Activated naive CD8-positive, alpha-beta T cell treated with anti-CD3 and anti-CD28 coated beads for 36 hours (primary cell): ENCODE results near the gene CGRRF1. TPM values are rescaled to one million over a fixed set of nuclear protein-coding genes. Genes with fewer than 3 reads are reported as not detected.
A peak's percentile ranks its signal among the peaks of the same experiment; 100 is the strongest.

Source experiments
- DNase-seq: peaks from one replicate; pipeline ENCODE4 v3.0.0; 2021
- H3K27ac Mint-ChIP-seq: one replicate; pipeline ENCODE4 v1.8.0; 2022; ENCODE audit warnings: mild to moderate bottlenecking, moderate library complexity, mixed read lengths
- H3K27me3 Mint-ChIP-seq: one replicate; pipeline ENCODE4 v1.8.0; 2022; ENCODE audit warnings: mild to moderate bottlenecking, mixed read lengths
- H3K36me3 Mint-ChIP-seq: one replicate; pipeline ENCODE4 v1.8.0; 2021; ENCODE audit warnings: mild to moderate bottlenecking, mixed read lengths
- H3K4me1 Mint-ChIP-seq: one replicate; pipeline ENCODE4 v1.8.0; 2021; ENCODE audit warnings: mixed read lengths
- H3K4me3 Mint-ChIP-seq: one replicate; pipeline ENCODE4 v1.8.0; 2022; ENCODE audit warnings: mild to moderate bottlenecking, moderate library complexity, mixed read lengths
- H3K9me3 Mint-ChIP-seq: one replicate; pipeline ENCODE4 v1.8.0; 2022; ENCODE audit warnings: mixed read lengths
- total RNA-seq, 2 experiments: library from RNA; stranded (reverse); gene quantifications; one replicate each; pipeline ENCODE4 v1.2.3, GENCODE V29; 2021

CGRRF1 gene
- total RNA-seq, 2 experiments from 2014 or later: 11.5 to 12.9 TPM

DNA sequence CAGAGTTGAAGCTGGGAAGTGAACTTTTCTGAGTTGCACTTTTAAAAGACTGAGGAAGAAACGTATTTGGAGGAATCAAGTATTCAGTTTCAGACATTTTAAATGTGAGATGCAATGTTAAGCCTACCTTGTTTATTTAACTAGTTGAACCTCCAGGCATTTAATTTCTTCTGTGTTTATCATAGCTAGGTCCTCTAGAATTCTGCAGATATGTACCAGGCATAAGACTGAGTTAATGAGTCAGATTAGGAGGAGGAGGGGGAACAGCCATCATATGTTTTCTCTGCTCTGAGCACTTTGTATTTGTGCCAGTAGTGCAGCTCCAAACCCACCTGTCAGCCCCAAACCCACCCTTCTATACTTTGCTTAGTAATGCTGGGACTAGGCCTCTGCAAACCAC, 40.8 kb downstream of the CGRRF1 start:
- H3K9me3 Mint-ChIP-seq: no peaks in the 10 kb centered on the region
- DNase-seq: no peak
- H3K4me1 Mint-ChIP-seq: no peaks in the 10 kb centered on the region
- no peaks in the 10 kb centered on the region for H3K36me3 Mint-ChIP-seq
- H3K27ac Mint-ChIP-seq: no peak overlapping the region
- no peaks in the 10 kb centered on the region for H3K27me3 Mint-ChIP-seq
- H3K4me3 Mint-ChIP-seq: no peak overlapping the region

DNA sequence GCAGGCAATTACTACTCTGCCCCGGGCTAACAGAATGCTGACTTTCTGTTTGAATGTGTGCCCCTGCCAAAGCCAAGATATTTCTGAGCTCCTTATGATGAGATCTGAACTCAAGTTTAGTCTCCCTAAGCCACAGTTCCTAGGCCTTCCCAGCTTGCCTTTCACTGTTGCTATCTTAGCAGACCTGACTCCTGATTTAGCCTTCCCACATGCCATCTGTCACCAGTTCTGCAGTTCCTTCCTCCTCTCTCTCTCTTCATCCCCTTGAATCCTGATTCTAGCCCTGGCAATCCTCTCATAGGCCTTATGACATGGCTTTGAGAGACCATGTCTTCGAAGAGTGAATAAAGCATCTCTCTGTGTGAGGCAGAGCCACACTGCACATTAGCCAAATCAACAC, 44.7 kb downstream of the CGRRF1 start:
- no peaks in the 10 kb centered on the region for H3K27me3 Mint-ChIP-seq
- no peak overlapping the region for H3K4me3 Mint-ChIP-seq
- no peak for DNase-seq
- no peaks in the 10 kb centered on the region for H3K36me3 Mint-ChIP-seq
- H3K27ac Mint-ChIP-seq: no peak overlapping the region
- no peaks in the 10 kb centered on the region for H3K9me3 Mint-ChIP-seq
- no peaks in the 10 kb centered on the region for H3K4me1 Mint-ChIP-seq

DNA sequence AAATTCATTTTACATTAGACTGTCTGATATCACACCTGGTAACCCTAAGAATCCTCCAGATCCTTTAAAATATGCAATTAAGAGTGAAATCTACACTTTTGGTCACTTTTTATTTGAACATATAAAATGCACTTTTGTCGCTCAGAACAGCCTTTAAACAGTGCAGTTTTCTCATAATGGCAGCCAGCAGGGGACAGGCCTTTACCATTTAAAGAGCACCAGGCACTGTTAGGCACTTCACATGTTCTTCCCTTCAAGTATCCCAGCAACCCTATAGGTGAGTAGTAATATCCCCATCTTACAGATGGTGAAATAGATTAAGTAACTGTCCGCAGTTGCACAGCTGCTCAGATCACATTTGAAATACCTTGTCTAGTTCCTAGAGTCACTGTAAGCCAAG, 45.9 kb downstream of the CGRRF1 start:
- no peaks in the 10 kb centered on the region for H3K9me3 Mint-ChIP-seq

DNA sequence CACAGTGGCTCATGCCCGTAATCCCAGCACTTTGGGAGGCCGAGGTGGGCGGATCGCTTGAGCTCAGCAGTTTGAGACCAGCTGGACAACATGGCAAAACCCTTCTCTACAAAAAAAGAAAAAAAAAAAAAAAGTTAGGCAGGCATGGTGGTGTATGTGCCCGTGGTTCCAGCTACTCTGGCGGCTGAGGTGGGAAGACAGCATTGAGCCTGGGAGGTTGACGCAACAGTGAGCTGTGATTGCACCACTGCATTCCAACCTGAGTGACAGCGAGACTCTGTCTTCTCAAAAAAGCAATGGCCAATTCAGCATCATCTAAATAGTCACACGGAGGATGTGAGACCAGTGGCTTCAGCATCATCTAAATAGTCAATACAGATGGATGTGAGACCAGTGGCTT, 46.8 kb downstream of the CGRRF1 start:
- no peaks in the 10 kb centered on the region for H3K27me3 Mint-ChIP-seq
- H3K36me3 Mint-ChIP-seq: no peaks in the 10 kb centered on the region
- H3K4me1 Mint-ChIP-seq: no peaks in the 10 kb centered on the region
- H3K27ac Mint-ChIP-seq: no peak overlapping the region
- no peaks in the 10 kb centered on the region for H3K9me3 Mint-ChIP-seq
- no peak for DNase-seq
- no peak overlapping the region for H3K4me3 Mint-ChIP-seq

More for the DNA sequence above, 45.9 kb downstream of the CGRRF1 start:
- H3K4me3 Mint-ChIP-seq: no peak overlapping the region
- H3K27ac Mint-ChIP-seq: no peak overlapping the region
- no peak for DNase-seq
- H3K27me3 Mint-ChIP-seq: no peaks in the 10 kb centered on the region
- no peaks in the 10 kb centered on the region for H3K4me1 Mint-ChIP-seq
- no peaks in the 10 kb centered on the region for H3K36me3 Mint-ChIP-seq

DNA sequence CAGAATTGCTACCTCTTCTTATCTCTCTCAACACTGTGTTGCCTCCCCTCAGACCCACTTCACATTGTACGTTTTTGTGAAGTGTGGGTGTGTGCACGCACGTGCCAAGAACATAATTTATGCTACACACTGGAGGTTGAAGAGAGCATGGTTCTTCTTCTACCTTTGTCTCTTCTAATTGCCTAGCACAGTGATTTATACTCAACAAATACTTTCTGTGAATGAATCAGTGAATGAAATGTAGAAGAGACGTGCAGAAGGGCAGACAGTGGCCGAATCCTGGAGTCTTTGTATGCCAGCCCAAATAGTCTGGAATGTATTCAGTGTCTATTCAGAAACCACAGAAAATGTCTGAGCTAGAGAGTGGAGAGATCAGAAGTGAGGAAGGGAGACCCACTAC, 52.6 kb downstream of the CGRRF1 start:
- DNase-seq: no peak
- Mint-ChIP-seq H3K27me3 (peaks cover 6% of the 10 kb centered on the region), H3K4me1 (peaks cover 8% of the 10 kb centered on the region), H3K4me3 (no peak overlapping the region), H3K9me3 (no peaks in the 10 kb centered on the region), H3K36me3 (no peaks in the 10 kb centered on the region), H3K27ac (no peak overlapping the region)

DNA sequence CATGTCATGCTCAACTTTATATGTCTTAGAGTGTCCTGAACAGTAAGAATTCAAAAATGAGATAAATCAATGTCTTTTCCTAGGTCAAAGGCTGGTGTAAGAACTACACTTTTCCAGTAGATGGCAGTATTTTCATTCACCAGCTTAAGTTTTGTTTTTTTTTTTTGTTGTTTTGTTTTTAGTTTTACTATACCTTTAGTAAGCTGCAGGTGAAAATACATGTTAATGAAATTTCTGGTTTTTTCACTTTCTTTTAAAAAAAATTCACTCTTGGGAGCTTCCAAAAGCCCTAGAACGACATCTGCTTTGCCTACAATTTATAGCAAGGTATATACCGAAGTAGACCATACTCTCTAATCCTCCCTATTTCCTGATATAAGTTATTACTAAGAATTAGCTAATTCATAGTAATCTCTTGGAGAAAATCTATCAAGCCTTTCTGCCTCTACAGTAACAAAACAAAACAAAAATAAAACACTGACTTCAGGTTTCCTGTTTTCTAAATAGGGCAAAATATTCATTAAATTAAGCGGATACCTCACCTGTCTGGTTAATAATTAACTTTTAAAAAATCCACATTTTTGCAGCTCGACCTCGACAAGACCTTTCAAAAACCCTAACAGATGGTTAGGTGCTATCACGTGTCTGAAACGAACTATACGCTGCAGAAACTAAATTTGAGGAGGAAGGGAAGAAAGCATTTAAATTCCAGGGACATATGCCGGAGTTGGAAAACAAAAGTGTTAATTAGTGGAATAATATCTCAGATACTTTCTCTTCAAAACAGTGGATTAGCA, 54.6 kb downstream of the CGRRF1 start:
- peak overlapping the region; percentile 65 for H3K27ac Mint-ChIP-seq
- peaks cover 3% of the 10 kb centered on the region for H3K36me3 Mint-ChIP-seq
- H3K4me3 Mint-ChIP-seq: no peak overlapping the region
- H3K4me1 Mint-ChIP-seq: peaks cover 20% of the 10 kb centered on the region
- no peak for DNase-seq
- no peaks in the 10 kb centered on the region for H3K9me3 Mint-ChIP-seq
- H3K27me3 Mint-ChIP-seq: peaks cover 12% of the 10 kb centered on the region

DNA sequence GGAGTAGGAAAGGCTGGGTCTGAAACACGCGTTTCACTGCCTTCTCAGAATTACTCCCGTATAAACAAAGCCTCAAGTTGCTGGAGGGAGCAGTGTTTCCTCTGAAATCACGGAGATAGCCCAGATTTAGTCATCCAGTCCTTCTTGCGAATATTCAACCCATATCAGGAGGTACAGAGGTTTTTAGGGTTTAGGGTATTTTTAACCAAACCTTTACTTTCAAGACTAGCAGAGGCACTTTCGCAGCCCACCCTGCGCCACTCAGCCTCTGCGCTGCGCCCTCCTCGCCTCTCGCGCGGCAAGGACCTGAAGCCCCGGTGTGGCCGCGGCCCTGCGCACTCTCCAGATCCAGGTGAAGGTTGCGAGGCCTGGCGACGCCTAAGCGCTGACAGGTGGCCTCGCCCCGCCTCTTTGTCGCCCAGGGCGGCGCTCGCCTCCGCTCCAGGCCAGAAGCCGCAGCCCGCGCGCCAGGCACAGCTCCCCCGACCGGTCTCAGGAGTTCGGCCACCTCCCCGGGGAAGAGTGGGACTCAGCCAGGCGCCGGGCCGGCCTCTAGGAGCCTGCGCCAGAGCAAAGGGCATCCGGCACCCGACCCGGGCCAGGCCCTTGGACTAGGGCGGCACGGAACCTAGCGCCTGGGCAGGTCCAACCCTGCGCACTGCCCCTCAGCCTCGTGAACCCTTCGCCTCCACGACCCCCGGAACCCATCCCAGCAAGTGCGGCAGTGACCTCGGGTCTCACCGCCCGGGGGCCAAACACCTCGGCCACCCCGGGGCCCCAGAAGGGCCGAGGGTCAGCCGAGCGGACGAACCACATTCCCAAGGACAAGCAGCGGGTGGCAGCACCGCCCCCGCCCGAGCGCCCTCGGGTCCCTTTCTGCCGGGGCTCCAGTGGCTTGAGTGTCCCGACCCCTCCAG, 55.4 kb downstream of the CGRRF1 start:
- H3K27me3 Mint-ChIP-seq: peaks cover 16% of the 10 kb centered on the region
- no peaks in the 10 kb centered on the region for H3K9me3 Mint-ChIP-seq
- peak overlapping the region; percentile 73 for H3K4me3 Mint-ChIP-seq
- H3K36me3 Mint-ChIP-seq: peaks cover 6% of the 10 kb centered on the region
- peak; percentile 68 for DNase-seq
- no peak overlapping the region for H3K27ac Mint-ChIP-seq
- H3K4me1 Mint-ChIP-seq: peaks cover 24% of the 10 kb centered on the region

DNA sequence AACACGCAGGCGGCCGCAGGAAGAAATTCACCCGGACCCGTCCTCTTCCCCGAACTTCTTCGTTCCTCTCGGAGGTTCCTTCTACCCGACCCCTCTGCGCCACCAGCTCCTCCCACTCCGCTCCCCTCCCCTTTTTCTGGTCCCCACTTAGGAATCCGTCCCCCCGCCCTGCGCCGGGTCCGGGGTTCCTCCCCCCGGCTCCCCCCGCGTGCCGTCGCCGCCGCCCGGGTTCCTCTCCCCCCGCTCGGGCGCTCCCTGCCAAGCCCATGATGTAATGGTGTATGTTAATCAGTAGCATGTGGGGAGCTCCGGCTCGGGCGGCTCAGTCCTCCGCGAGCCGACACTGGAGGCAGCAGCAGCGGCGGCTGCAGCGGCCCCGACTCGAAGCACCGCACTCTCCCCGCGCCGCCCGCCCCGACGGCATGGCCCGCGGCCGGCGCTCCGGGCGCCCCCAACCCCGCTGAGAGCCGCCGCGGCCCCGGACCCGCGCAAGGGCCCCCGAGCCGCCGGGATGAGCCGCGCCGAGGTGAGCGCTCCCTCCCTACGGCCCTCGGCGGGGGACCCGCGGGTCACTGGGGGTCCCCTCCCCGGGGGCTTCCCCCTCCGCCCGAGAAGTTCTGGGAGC, 56.2 kb downstream of the CGRRF1 start:
- H3K27me3 Mint-ChIP-seq: peaks cover 19% of the 10 kb centered on the region
- H3K9me3 Mint-ChIP-seq: no peaks in the 10 kb centered on the region
- H3K27ac Mint-ChIP-seq: no peak overlapping the region
- peak; percentile 81 for DNase-seq
- H3K4me3 Mint-ChIP-seq: peak overlapping the region; percentile 73
- peaks cover 28% of the 10 kb centered on the region for H3K4me1 Mint-ChIP-seq
- peaks cover 9% of the 10 kb centered on the region for H3K36me3 Mint-ChIP-seq

DNA sequence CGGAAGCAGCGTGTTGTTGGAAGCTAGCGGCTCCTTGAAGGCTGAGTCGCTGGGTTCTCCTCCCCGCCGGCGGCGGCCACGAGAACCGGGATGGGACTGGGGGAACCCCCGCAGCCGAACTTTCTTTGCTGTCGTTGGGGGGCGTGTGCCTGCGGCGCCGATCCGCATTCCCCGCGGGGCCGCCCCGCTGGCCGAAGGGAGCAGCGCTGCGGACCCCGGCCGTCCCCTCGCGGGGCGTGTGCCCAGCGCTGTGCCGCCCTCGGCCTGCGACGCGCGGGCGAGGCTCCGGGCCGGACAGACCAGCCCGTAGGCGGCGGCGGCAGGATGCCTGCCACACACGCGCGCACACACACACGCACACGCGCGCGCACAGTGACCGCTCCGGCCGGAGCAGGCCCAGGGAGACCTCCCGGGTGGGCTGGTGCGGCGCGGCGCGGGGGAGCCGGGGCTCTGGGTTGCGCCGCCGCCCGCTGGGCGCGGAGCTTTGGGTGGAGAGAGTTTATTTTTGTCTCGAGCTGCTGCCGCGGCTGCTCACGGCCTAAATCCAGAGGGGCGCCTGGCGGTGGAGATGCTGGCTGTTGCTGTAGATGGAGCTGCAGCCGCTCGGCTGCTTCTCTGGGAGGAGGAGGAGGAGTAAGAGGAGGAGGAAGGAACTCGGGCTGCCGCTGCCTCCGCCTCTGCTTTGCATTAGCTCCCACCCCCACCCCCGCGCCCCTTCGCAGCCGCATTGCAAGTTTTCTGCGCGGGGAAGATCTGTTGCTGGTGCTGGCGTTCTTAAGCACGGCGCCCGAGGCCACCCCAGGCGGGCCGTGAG, 56.9 kb downstream of the CGRRF1 start, which contains the start of gene SAMD4A:
TSS of gene SAMD4A (plus strand) at position 719 of the 814 bp plus-strand sequence. CDS start 789 bp downstream, outside the sequence.
- H3K36me3 Mint-ChIP-seq: peaks cover 10% of the 10 kb centered on the region
- peaks cover 28% of the 10 kb centered on the region for H3K4me1 Mint-ChIP-seq
- H3K27ac Mint-ChIP-seq: peak within 1 kb of the TSS; percentile 91
- H3K27me3 Mint-ChIP-seq: peaks cover 21% of the 10 kb centered on the region
- DNase-seq: peak; percentile 71
- no peaks in the 10 kb centered on the region for H3K9me3 Mint-ChIP-seq
- peak within 1 kb of the TSS; percentile 96 for H3K4me3 Mint-ChIP-seq

DNA sequence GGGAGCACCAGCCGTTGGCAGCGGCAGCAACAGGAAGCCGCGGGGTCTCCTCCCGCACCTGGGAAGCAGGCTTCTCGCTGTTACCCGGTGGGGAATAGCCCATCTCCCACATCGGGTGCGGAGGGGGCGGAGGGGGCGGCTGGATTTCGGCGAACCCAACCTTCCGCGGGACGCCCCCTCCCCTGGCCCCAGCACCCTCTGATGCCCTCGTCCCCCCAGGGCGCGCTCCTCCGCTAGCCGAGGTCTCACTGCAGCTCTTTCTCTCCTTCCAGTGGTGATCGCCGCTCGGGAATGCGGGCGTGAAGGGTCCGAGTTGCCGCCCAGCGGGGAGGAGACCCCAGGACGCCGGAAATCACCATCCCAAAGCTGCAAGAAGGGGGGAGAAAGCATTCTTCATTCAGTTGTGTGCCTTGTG, 57.5 kb downstream of the CGRRF1 start:
- Mint-ChIP-seq H3K27ac (peak overlapping the region; percentile 91), H3K27me3 (peaks cover 26% of the 10 kb centered on the region), H3K9me3 (peaks cover 6% of the 10 kb centered on the region), H3K4me3 (peak overlapping the region; percentile 96), H3K4me1 (peaks cover 28% of the 10 kb centered on the region), H3K36me3 (peaks cover 16% of the 10 kb centered on the region)
- DNase-seq: no peak

DNA sequence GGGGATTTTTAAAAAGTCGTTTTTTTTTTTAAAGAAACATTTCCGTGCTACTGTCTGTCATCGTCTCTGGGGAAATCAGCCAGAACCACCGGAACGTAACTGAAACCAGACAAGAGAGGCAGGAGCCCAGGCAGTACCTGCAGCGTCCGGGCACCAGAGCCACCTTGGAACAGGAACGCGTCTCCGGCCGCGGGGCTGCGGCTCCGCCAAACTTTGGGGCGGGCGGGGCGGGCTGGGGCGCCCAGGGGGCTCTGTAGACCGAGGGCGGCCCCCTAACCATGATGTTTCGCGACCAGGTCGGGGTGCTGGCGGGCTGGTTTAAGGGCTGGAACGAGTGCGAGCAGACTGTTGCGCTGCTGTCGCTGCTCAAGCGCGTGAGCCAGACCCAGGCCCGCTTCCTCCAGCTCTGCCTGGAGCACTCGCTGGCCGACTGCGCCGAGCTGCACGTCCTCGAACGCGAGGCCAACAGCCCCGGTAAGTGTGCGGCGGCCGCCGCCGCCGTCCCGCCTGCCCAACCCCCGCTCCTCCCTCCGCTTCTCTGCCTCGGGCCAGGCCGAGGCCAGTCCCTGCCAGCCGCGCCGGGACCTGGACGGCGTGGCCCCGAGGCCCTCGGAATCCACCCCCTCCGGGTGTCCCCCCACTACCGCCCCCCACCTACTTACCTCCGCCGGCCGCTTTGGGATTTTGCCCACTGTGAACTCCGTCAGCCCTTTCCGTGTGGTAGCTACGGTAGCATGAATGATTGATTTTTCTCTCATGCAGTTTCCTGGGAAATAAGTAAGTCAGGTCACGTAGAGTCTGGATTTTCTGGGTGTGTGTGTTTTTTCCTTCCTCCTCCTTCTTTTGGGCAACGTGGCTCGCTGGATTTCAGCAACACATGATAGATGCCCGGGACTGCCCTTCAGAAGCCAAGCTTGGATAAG, 58.2 kb downstream of the CGRRF1 start:
- Mint-ChIP-seq H3K36me3 (peaks cover 20% of the 10 kb centered on the region), H3K4me3 (peak overlapping the region; percentile 96), H3K9me3 (peaks cover 9% of the 10 kb centered on the region), H3K27ac (peak overlapping the region; percentile 91), H3K4me1 (peaks cover 28% of the 10 kb centered on the region), H3K27me3 (peaks cover 21% of the 10 kb centered on the region)
- peak; percentile 50 for DNase-seq

DNA sequence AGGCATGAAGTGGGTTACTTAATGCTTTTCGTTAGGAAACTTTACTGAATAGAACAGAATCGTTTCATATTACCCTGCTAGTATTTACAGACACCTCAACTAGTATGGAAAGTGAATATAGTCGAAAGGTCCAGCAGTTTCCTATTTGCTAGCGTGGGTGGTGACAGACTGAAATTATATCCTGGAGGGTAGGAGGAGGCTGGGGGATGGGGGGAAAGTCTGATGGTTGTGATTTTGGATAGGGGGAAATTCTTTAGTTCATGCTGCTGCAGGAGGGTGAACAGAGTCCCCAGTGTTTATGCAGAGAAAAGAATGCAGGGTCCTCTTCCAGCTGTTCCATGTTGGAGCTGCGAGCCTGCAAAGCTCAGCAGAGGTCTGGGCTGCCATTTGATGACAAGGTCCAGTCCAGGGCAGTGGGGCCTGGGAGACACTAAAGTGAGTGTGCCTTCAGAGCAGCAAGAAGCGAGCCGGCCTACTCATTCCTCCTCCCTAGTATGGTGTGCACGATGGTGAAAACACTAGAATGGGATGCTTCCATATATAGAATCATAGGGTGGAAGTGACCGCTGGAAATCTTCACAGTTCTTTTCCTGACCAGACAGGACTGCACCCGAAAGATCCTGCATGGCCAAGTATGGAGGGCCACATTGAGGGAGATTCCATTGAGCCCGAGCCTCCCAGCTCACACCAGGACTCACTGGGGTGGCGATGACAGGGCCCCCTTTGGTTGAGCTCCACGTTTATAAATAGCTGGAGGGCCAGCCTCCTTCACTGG, 59.3 kb downstream of the CGRRF1 start:
- Mint-ChIP-seq H3K27ac (no peak overlapping the region), H3K27me3 (peaks cover 21% of the 10 kb centered on the region), H3K36me3 (peaks cover 31% of the 10 kb centered on the region), H3K4me1 (peaks cover 28% of the 10 kb centered on the region), H3K9me3 (peaks cover 17% of the 10 kb centered on the region), H3K4me3 (peak overlapping the region; percentile 39)
- no peak for DNase-seq

DNA sequence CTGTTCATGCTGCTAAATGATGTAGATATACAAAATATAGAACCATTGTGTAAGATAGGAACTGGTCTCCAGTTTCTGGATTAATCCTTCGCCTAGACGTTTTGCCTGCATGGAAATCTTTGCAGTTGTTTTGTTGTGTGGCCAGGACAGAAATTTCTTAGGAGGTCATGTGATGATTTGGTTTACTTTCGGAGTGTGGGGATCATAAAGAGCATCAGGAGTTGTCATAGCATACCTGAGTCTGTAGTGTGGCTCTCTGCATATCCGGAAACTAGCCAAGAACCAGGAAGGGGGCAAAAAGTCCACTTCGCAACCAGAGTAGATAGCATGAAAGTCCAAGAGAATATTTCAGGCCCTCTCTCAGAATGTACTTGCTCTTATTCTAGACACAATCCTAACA, 60.3 kb downstream of the CGRRF1 start:
- Mint-ChIP-seq H3K4me1 (peaks cover 21% of the 10 kb centered on the region), H3K27ac (no peak overlapping the region)

More for the DNA sequence above, 60.3 kb downstream of the CGRRF1 start:
- Mint-ChIP-seq H3K27me3 (peaks cover 21% of the 10 kb centered on the region), H3K4me3 (no peak overlapping the region), H3K9me3 (peaks cover 17% of the 10 kb centered on the region), H3K36me3 (peaks cover 37% of the 10 kb centered on the region)
- no peak for DNase-seq
